Subcutaneous adipose tissue (tissue), 4 donors: Measurements from ENCODE around the gene IL22RA1. TPM values are rescaled to one million over a fixed set of nuclear protein-coding genes. Genes with fewer than 3 reads are reported as not detected.

ENCODE experiments used
- total RNA-seq, 4 donors: library from RNA; depleted of rRNA; stranded (reverse); fragments of >200 nt; gene quantifications; one replicate each; pipeline ENCODE4 v1.1.0, GENCODE V29; 2016
- TF ChIP-seq, protein P1 (sequence below): fragments of 450-650 bp; IDR thresholded peaks from one replicate; pipeline ENCODE4 v1.5.1; 2016; ENCODE audit warnings: low read depth, mild to moderate bottlenecking, control low read depth, antibody characterized with exemption, moderate library complexity

Gene IL22RA1
- total RNA-seq, 4 donors from 2014 or later: 0.19 TPM; not detected in 3

DNA sequence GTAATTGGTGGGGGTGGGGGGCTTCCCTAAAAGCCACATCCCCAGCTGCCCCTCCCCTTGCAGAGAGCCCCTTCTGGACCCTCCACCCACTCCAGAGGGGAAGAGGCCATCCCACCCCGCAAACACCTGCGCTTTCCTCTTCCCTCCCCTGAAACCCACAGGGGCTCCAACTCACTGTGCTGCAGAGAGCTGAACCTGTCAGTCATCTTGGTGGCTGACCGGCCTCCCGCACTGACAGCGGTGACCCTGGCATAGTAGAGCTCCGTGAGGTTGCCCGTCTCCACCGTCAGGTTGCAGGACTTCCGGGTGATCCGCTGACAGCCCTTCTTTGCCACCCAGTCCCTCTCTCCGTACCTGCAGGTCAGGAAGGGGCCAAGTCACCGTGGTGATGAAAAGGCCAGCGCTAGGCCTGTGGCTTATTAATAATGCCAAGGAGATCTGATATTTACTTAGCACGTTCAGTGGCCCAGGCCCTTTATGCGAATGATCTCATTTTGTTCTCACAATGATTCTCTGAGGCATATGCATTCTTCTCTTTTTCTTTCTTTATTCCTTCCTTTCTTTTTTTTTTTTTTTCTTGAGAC lies 5.9 kb downstream of the IL22RA1 start:
- TF ChIP-seq, protein P1, sequence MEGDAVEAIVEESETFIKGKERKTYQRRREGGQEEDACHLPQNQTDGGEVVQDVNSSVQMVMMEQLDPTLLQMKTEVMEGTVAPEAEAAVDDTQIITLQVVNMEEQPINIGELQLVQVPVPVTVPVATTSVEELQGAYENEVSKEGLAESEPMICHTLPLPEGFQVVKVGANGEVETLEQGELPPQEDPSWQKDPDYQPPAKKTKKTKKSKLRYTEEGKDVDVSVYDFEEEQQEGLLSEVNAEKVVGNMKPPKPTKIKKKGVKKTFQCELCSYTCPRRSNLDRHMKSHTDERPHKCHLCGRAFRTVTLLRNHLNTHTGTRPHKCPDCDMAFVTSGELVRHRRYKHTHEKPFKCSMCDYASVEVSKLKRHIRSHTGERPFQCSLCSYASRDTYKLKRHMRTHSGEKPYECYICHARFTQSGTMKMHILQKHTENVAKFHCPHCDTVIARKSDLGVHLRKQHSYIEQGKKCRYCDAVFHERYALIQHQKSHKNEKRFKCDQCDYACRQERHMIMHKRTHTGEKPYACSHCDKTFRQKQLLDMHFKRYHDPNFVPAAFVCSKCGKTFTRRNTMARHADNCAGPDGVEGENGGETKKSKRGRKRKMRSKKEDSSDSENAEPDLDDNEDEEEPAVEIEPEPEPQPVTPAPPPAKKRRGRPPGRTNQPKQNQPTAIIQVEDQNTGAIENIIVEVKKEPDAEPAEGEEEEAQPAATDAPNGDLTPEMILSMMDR: no peak

DNA sequence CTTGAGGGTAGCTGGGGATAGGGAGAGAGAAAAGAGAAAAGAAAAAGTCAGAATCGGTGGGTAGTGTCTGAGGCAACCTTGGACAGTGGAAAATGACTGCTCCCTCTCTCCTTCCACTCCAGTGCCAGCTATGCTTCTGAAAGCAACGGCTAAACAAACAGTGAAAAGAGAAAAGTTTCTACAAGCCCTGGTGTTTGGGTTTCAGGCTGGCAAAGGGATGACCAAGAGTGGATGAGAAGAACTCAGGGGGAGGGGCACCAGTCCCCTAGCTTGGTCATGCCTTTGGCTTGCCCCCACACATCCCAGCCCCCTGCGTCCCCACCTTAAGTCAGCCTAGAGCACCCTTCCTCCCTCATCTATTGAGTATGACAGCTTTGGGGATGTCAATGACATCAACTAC lies 8.6 kb downstream of the IL22RA1 start:
- TF ChIP-seq, protein P1: no peak

GRCh38 chr1:24133819-24134218 lies 9.1 kb downstream of the IL22RA1 start:
- TF ChIP-seq, protein P1: no peak

DNA sequence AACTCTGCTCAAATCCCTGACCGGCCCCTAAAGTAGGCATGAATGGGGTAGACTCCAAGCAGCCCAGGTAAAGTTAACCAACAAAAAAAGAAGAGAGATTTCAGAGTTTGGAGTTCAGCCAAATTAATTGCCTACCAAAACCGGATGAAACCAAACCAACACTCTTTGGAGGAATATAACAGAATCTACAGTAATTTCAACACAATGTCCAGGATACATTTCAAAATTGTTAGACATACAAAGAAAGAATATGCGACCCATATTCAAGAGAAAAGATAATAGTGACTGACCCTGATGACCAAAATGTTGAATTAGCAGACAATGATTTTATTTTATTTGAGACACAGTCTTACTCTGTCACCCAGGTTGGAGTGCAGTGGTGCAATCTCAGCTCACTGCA lies 12.6 kb downstream of the IL22RA1 start:
- TF ChIP-seq, protein P1: no peak

GRCh38 chr1:24127801-24128363 lies 15.1 kb downstream of the IL22RA1 start:
- TF ChIP-seq, protein P1: no peak

GRCh38 chr1:24127134-24127800 lies 15.7 kb downstream of the IL22RA1 start:
- TF ChIP-seq, protein P1: no peak

DNA sequence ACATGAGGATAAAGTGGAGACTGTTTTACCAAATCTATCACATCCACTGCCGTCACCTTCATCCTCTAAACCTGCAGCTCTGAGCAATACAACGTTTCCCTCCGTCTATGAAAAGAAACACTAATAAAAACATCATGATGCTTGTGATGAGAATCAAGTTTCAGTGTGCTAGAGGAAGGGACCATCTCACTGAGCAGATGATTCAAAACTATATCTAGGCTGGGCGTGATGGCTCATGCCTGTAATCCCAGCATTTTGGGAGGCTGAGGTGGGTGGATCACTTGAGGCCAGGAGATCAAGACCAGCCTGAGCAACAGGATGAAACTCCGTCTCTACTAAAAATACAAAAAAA lies 16.3 kb downstream of the IL22RA1 start:
- TF ChIP-seq, protein P1: no peak
